BLaER1 treated with 17β-estradiol and CSF1 and Interleukin-3, amounts not matched to agents 10 nM and 100 nM (cell line): ENCODE data around the gene HBA2.
"Not testable (repeated sequence)": the region's sequence is repeated elsewhere in the genome, so short reads cannot be mapped to it uniquely, and the experiment has no call there.

Experiments used
- H3K27ac ChIP-seq, 11 experiments: shearing (Covaris generic); formaldehyde crosslinking; 2 replicates each; pipeline ENCODE4 v1.8.1; 2022
- H3K27me3 ChIP-seq, 11 experiments: shearing (Covaris generic); formaldehyde crosslinking; 2 replicates each; pipeline ENCODE4 v1.8.1; 2022
- H3K36me3 ChIP-seq, 11 experiments: shearing (Covaris generic); formaldehyde crosslinking; 2 replicates each; pipeline ENCODE4 v1.8.1; 2022
- H3K4me1 ChIP-seq, 10 experiments: shearing (Covaris generic); formaldehyde crosslinking; 2 replicates each; pipeline ENCODE4 v1.8.1; 2022
- H3K4me2 ChIP-seq, 11 experiments: shearing (Covaris generic); formaldehyde crosslinking; 2 replicates each; pipeline ENCODE4 v1.8.1; 2022
- H3K4me3 ChIP-seq, 10 experiments: shearing (Covaris generic); formaldehyde crosslinking; 2 replicates each; pipeline ENCODE4 v1.8.1; 2022
- H3K9ac ChIP-seq, 11 experiments: shearing (Covaris generic); formaldehyde crosslinking; 2 replicates each; pipeline ENCODE4 v1.8.1; 2022
- H3K9me3 ChIP-seq, 11 experiments: shearing (Covaris generic); formaldehyde crosslinking; replicated peaks in 1 of 11; 2 replicates each; pipeline ENCODE4 v1.8.1; 2022
- H4K20me1 ChIP-seq, 11 experiments: shearing (Covaris generic); formaldehyde crosslinking; 2 replicates each; pipeline ENCODE4 v1.8.1; 2022
- Cebpa-rat ChIP-seq, 11 experiments: shearing (Covaris generic); IDR thresholded peaks; 2 replicates each; pipeline ENCODE4 v1.8.1; 2022

Gene HBA2

DNA sequence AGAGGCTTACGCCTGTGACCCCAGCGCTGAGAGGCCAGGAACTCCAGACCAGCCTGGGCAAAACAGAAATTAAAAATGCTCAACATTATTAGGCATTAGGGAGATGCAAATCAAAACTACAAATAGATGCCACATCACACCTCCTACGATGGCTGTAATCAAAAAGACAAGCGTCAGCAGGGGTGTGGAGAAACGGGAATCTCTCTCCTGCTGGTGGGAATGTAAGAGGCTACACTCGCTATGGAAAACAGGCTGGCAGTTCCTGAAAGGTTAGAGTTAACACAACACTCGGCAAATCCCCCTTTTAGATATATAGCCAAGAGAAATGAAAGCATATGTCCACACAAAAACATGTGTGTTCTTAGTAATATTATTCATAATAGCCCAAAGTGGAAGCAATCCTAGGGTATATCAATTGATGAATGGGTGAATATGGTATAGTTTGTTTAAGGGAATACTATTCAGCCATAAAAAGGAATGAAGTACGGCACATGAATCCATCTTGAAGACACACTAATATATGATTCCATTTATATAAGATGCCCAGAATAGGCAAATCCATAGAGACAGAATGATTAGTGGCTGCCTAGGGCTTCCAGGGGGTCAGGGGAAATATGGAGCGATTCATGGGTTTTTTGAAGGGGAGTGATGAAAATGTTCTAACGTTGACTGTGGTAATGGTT lies 32.4 kb upstream of the HBA2 start:
- Histone ChIP-seq H3K4me3 (no peak overlapping the region), H3K4me1 (peaks cover 10 to 24% (median 20%) of the 10 kb centered on the region in 10 experiments), H3K9me3 (no peaks in the 10 kb centered on the region), H3K4me2 (no peak overlapping the region), H3K36me3 (peaks cover 0 to 9% (median 0%) of the 10 kb centered on the region in 11 experiments; a peak in 3 of 22 replicates), H3K9ac (no peak overlapping the region), H4K20me1 (no peaks in the 10 kb centered on the region), H3K27ac (no peak overlapping the region), H3K27me3 (no peaks in the 10 kb centered on the region)
- TF ChIP-seq Cebpa-rat (IDR thresholded peaks at IDR 0.05) = no peak

- H3K4me1 ChIP-seq = peaks cover 2 to 10% (median 3%) of the 10 kb centered on the region in 10 experiments
- TF ChIP-seq Cebpa-rat (IDR thresholded peaks at IDR 0.05) = no peak
- H3K27ac ChIP-seq = no peak overlapping the region
- H3K4me2 ChIP-seq = no peak overlapping the region
- H3K27me3 ChIP-seq = no peaks in the 10 kb centered on the region
- H3K9me3 ChIP-seq = no peaks in the 10 kb centered on the region
- H3K4me3 ChIP-seq = no peak overlapping the region
- H3K9ac ChIP-seq = no peak overlapping the region
- no peaks in the 10 kb centered on the region for H4K20me1 ChIP-seq
- H3K36me3 ChIP-seq = no peaks in the 10 kb centered on the region
These were observed 30.2 kb upstream of the HBA2 start for GRCh38 chr16:142405-142967.

DNA sequence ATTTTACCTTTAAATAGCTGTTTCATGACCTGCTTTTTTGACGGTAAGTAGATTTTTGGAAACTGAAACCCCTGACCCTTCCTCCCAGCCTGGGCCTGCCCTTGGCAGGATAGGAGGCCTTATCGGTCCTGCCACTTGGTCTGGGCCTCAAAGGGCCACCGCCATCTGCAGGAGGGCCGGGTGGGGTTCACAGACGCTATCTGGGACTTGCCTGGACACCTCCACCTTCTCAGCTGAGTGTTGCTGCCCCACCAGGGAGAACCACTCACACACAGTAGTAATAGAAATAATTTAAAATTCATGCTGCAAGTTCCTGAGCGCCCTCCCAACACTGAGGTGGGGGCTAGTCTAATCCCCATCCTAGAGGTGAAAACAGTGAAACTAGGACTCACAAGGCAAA lies 29.6 kb upstream of the HBA2 start:
- Histone ChIP-seq H3K27ac (no peak overlapping the region), H3K27me3 (no peaks in the 10 kb centered on the region), H3K4me1 (peaks cover 0 to 7% (median 0%) of the 10 kb centered on the region in 10 experiments; a peak in 2 of 20 replicates), H4K20me1 (no peaks in the 10 kb centered on the region), H3K9me3 (no peaks in the 10 kb centered on the region), H3K9ac (no peak overlapping the region), H3K36me3 (no peaks in the 10 kb centered on the region), H3K4me3 (no peak overlapping the region), H3K4me2 (no peak overlapping the region)
- TF ChIP-seq Cebpa-rat (IDR thresholded peaks at IDR 0.05) = no peak

- H4K20me1 ChIP-seq = no peaks in the 10 kb centered on the region
- peaks cover 0 to 7% (median 0%) of the 10 kb centered on the region in 10 experiments; a peak in 2 of 20 replicates for H3K4me1 ChIP-seq
- no peaks in the 10 kb centered on the region for H3K9me3 ChIP-seq
- no peaks in the 10 kb centered on the region for H3K36me3 ChIP-seq
- H3K27ac ChIP-seq = no peak overlapping the region
- no peak overlapping the region for H3K9ac ChIP-seq
- no peak overlapping the region for H3K4me3 ChIP-seq
- peaks cover 0 to 1% (median 0%) of the 10 kb centered on the region in 11 experiments; a peak in 1 of 22 replicates for H3K27me3 ChIP-seq
- no peak for TF ChIP-seq Cebpa-rat (IDR thresholded peaks at IDR 0.05)
- no peak overlapping the region for H3K4me2 ChIP-seq
These were observed 29.2 kb upstream of the HBA2 start for GRCh38 chr16:143456-143855.

GRCh38 chr16:144797-145252 lies 27.9 kb upstream of the HBA2 start:
- Histone ChIP-seq H3K4me2 (no peak overlapping the region), H3K9me3 (no peaks in the 10 kb centered on the region), H3K36me3 (no peaks in the 10 kb centered on the region), H3K9ac (no peak overlapping the region), H3K4me3 (no peak overlapping the region), H3K27ac (no peak overlapping the region), H4K20me1 (no peaks in the 10 kb centered on the region), H3K27me3 (peaks cover 0 to 9% (median 0%) of the 10 kb centered on the region in 11 experiments; a peak in 6 of 22 replicates), H3K4me1 (no peaks in the 10 kb centered on the region)
- peak in 2 of 11 experiments; percentile 10 to 18; a peak in 1 of 22 replicates for TF ChIP-seq Cebpa-rat (IDR thresholded peaks at IDR 0.05)

DNA sequence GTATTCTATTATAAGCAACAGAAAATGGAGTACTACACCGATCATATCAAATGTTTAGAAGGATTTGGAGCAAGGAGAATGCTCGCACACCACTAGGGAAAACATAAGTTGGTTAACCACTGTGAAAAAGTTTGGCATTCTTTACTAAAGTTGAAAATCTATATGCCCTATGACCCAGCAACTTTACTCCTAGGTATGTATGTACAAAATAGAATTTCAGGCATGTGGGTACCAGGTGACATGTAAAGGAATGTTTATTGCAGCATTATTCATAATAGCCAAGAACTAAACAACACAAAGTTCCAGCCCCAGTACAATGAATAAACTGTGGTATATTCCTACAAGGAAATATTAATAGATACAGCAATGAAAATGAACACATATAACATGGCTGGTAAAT lies 26.0 kb upstream of the HBA2 start:
- Histone ChIP-seq H3K36me3 (no peaks in the 10 kb centered on the region), H3K4me1 (no peaks in the 10 kb centered on the region), H4K20me1 (no peaks in the 10 kb centered on the region), H3K4me3 (no peak overlapping the region), H3K9ac (no peak overlapping the region), H3K9me3 (no peaks in the 10 kb centered on the region), H3K4me2 (no peak overlapping the region), H3K27me3 (peaks cover 0 to 14% (median 0%) of the 10 kb centered on the region in 11 experiments; a peak in 6 of 22 replicates), H3K27ac (no peak overlapping the region)
- TF ChIP-seq Cebpa-rat (IDR thresholded peaks at IDR 0.05) = no peak

GRCh38 chr16:149024-149660 lies 23.5 kb upstream of the HBA2 start:
- peaks cover under 1 to 15% (median 4%) of the 10 kb centered on the region in 11 experiments for H3K27me3 ChIP-seq
- H3K36me3 ChIP-seq = no peaks in the 10 kb centered on the region
- no peak overlapping the region for H3K9ac ChIP-seq
- no peak overlapping the region for H3K27ac ChIP-seq
- H3K9me3 ChIP-seq = no peaks in the 10 kb centered on the region
- TF ChIP-seq Cebpa-rat (IDR thresholded peaks at IDR 0.05) = no peak
- H3K4me3 ChIP-seq = no peak overlapping the region
- H3K4me1 ChIP-seq = peaks cover 0 to 8% (median 6%) of the 10 kb centered on the region in 10 experiments; a peak in 16 of 20 replicates
- H3K4me2 ChIP-seq = no peak overlapping the region
- H4K20me1 ChIP-seq = no peaks in the 10 kb centered on the region

DNA sequence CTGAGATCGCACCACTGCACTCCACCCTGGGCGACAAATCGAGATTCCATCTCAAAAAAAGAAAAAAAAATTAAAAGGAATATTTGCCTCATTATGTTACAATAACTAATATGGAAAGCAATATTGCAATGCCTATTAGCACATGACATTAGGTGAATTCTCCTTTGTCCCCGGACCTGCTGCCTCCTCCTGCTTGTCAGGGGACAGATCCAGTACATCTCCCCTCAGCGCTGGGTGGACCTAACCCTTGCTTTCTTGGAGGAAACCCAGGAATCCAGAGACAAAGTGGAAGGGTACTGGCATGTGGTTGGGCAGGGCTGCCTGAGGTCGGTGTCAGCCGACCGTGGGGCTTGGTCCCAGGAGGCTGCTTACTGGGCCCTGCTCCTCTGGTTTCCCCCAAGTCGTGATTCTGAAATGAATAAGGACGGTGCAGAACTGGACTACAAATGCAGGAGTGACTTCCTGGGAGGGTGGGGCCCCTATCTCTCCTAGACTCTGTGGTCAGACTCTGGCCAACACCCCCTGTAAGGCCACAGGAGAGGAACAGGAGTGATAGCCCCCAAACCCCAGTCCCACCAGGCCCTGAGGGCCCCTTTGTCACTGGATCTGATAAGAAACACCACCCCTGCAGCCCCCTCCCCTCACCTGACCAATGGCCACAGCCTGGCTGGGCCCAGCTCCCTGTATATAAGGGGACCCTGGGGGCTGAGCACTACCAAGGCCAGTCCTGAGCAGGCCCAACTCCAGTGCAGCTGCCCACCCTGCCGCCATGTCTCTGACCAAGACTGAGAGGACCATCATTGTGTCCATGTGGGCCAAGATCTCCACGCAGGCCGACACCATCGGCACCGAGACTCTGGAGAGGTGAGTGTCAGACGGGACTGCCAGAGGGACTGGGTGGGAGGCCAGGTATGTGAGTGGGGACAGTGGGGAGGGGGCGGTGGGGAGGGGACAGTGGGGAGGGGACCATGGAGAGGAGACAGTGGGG lies 20.2 kb upstream of the HBA2 start, which contains the start of gene HBZ:
TSS of gene HBZ (plus strand) at position 504 of the 988 bp plus-strand sequence. CDS start at position 770, 266 bp downstream.
- H3K9ac ChIP-seq = peak within 1 kb of the TSS in 1 of 11 experiments; percentile 18; a peak in 1 of 22 replicates
- H3K27ac ChIP-seq = no peak within 1 kb of the TSS
- peaks cover 22 to 48% (median 31%) of the 10 kb centered on the region in 11 experiments for H3K27me3 ChIP-seq
- H3K4me2 ChIP-seq = peak within 1 kb of the TSS in 8 of 11 experiments; percentile 21 to 57 (median 32); a peak in 15 of 22 replicates
- H4K20me1 ChIP-seq = no peaks in the 10 kb centered on the region
- no peak for TF ChIP-seq Cebpa-rat (IDR thresholded peaks at IDR 0.05)
- H3K36me3 ChIP-seq = no peaks in the 10 kb centered on the region
- H3K4me1 ChIP-seq = peaks cover 6 to 15% (median 12%) of the 10 kb centered on the region in 10 experiments; a peak in 18 of 20 replicates
- no peak within 1 kb of the TSS for H3K4me3 ChIP-seq
- peaks cover 0 to 5% (median 0%) of the 10 kb centered on the region in 11 experiments; a peak in 1 of 22 replicates for H3K9me3 ChIP-seq

DNA sequence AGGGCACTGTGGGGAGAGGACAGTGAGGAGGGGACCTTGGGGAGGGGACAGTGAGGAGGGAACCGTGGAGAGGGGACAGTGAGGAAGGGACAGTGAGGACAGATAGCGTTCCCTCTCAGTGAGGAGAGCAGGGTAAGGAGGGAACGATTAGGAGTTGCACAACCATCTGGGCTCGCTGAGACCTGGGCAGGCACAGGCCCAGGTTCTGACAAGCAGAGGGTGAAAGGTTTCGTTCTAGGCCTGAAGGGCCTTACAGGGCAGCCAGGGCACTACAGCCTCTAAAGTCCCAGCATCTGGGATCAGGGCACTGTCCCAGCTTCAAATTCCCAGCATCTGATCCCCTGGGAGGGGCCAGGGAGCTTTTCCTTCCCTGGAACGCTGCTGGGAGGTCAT lies 19.6 kb upstream of the HBA2 start:
- Histone ChIP-seq H3K27me3 (peaks cover 22 to 52% (median 36%) of the 10 kb centered on the region in 11 experiments), H3K4me1 (peaks cover 6 to 15% (median 12%) of the 10 kb centered on the region in 10 experiments; a peak in 18 of 20 replicates)
- not testable (repeated sequence) for H3K27ac ChIP-seq, H4K20me1 ChIP-seq, H3K4me3 ChIP-seq, H3K9me3 ChIP-seq, H3K9ac ChIP-seq, H3K36me3 ChIP-seq, H3K4me2 ChIP-seq

- H4K20me1 ChIP-seq, H3K36me3 ChIP-seq, H3K27ac ChIP-seq, H3K4me2 ChIP-seq, H3K9me3 ChIP-seq, H3K4me3 ChIP-seq, H3K9ac ChIP-seq: not testable (repeated sequence)
- H3K4me1 ChIP-seq = peaks cover 6 to 15% (median 12%) of the 10 kb centered on the region in 10 experiments; a peak in 18 of 20 replicates
- H3K27me3 ChIP-seq = peaks cover 22 to 53% (median 40%) of the 10 kb centered on the region in 11 experiments
These were observed 19.0 kb upstream of the HBA2 start for GRCh38 chr16:153550-154216.
